Epithelial cell of prostate (primary cell): Measurements from ENCODE around the gene SLC25A24.
"Not testable (repeated sequence)": the region's sequence is repeated elsewhere in the genome, so short reads cannot be mapped to it uniquely, and the experiment has no call there.

ENCODE experiments used
- DNase-seq: peaks from one replicate; pipeline ENCODE4 v3.0.0-alpha.2; 2011; ENCODE audit warnings: low read depth, low spot score
- H3K27ac ChIP-seq: fragments of 450-650 bp; 2 replicates; pipeline ENCODE4 v1.5.1; 2017; ENCODE audit warnings: mild to moderate bottlenecking

The SLC25A24 gene

GRCh38 chr1:108141621-108142020 is 58.5 kb downstream of the SLC25A24 start:
- peak overlapping the region; percentile 17 for H3K27ac ChIP-seq
- DNase-seq, result no peak

- H3K27ac ChIP-seq, result no peak overlapping the region
- DNase-seq, result no peak
These were observed 59.2 kb downstream of the SLC25A24 start for GRCh38 chr1:108140936-108141335.

GRCh38 chr1:108140177-108140576 is 60.0 kb downstream of the SLC25A24 start:
- DNase-seq, result no peak
- no peak overlapping the region for H3K27ac ChIP-seq

GRCh38 chr1:108139555-108139954 is 60.6 kb downstream of the SLC25A24 start:
- DNase-seq, H3K27ac ChIP-seq: not testable (repeated sequence)

GRCh38 chr1:108133148-108133547 is 67.0 kb downstream of the SLC25A24 start:
- not testable (repeated sequence) for H3K27ac ChIP-seq, DNase-seq

- H3K27ac ChIP-seq, DNase-seq: not testable (repeated sequence)
These were observed 67.8 kb downstream of the SLC25A24 start for GRCh38 chr1:108132367-108132766.

- not testable (repeated sequence) for H3K27ac ChIP-seq, DNase-seq
These were observed 68.9 kb downstream of the SLC25A24 start for GRCh38 chr1:108131281-108131680.

GRCh38 chr1:108130794-108131193 is 69.3 kb downstream of the SLC25A24 start:
- H3K27ac ChIP-seq, result no peak overlapping the region

GRCh38 chr1:108129999-108130398 is 70.1 kb downstream of the SLC25A24 start:
- DNase-seq, result no peak
- H3K27ac ChIP-seq, result no peak overlapping the region

More at GRCh38 chr1:108130794-108131193, 69.3 kb downstream of the SLC25A24 start:
- DNase-seq, result no peak

- no peak overlapping the region for H3K27ac ChIP-seq
- no peak for DNase-seq
These were observed 74.6 kb downstream of the SLC25A24 start for GRCh38 chr1:108125312-108126138.

GRCh38 chr1:108124622-108125311 is 75.4 kb downstream of the SLC25A24 start:
- DNase-seq, result no peak
- H3K27ac ChIP-seq, result no peak overlapping the region

GRCh38 chr1:108124023-108124422 is 76.1 kb downstream of the SLC25A24 start:
- H3K27ac ChIP-seq, result no peak overlapping the region
- DNase-seq, result no peak

GRCh38 chr1:108121358-108122143 is 78.6 kb downstream of the SLC25A24 start:
- DNase-seq, result no peak
- H3K27ac ChIP-seq, result no peak overlapping the region

- no peak overlapping the region for H3K27ac ChIP-seq
- no peak for DNase-seq
These were observed 80.0 kb downstream of the SLC25A24 start for GRCh38 chr1:108120163-108120562.

GRCh38 chr1:108119500-108119899 is 80.6 kb downstream of the SLC25A24 start:
- H3K27ac ChIP-seq, result no peak overlapping the region
- DNase-seq, result no peak

GRCh38 chr1:108117945-108118902 is 81.9 kb downstream of the SLC25A24 start:
- DNase-seq, result peak; percentile 14
- H3K27ac ChIP-seq, result no peak overlapping the region

GRCh38 chr1:108117237-108117636 is 82.9 kb downstream of the SLC25A24 start:
- H3K27ac ChIP-seq, result no peak overlapping the region
- no peak for DNase-seq

- H3K27ac ChIP-seq, result no peak overlapping the region
- DNase-seq, result no peak
These were observed 86.0 kb downstream of the SLC25A24 start for GRCh38 chr1:108114033-108114599.

- no peak overlapping the region for H3K27ac ChIP-seq
- DNase-seq, result no peak
These were observed 86.6 kb downstream of the SLC25A24 start for GRCh38 chr1:108113496-108113895.
